Measurements from ENCODE around the gene GASK1A.
"Not testable (repeated sequence)": the region's sequence is repeated elsewhere in the genome, so short reads cannot be mapped to it uniquely, and the experiment has no call there.

- TF ChIP-seq CTCF (conservative IDR thresholded peaks at IDR 0.05; ENCODE audit: low read depth in 2 of 2); REST (IDR thresholded peaks at IDR 0.05; ENCODE audit: unreplicated experiment); EZH2phosphoT487 (IDR thresholded peaks at IDR 0.05; ENCODE audit: unreplicated experiment); CREB1 (CRISPR knock-in tag; IDR thresholded peaks at IDR 0.05; ENCODE audit: low read depth); JUNB (IDR thresholded peaks at IDR 0.05; ENCODE audit: unreplicated experiment); POLR2AphosphoS5 (IDR thresholded peaks at IDR 0.05; ENCODE audit: low read depth): not testable (repeated sequence)
Observed at GRCh38 chr3:42974906-42975305, 4.2 kb upstream of the GASK1A start.

Measured in GM23338 (cell line).